AG04450 (cell line): ENCODE results near the gene PSMD6. TPM values are rescaled to one million over a fixed set of nuclear protein-coding genes. Genes with fewer than 3 reads are reported as not detected.

ENCODE experiments used
- CTCF ChIA-PET: fragments of 300-600, 350-600 bp; formaldehyde crosslinking; extraction: SDS; loops from one replicate; lab custom pipeline; 2022; ENCODE audit warnings: antibody characterized with exemption, inconsistent platforms; lab: Charles Lee
- POLR2A ChIA-PET: fragments of 350-600 bp; formaldehyde crosslinking; extraction: SDS; loops from one replicate; lab custom pipeline; 2021; ENCODE audit warnings: antibody characterized with exemption, inconsistent platforms; lab: Yijun Ruan, JAX
- DNase-seq: peaks from one replicate; pipeline ENCODE4 v3.0.0-alpha.2; 2011; ENCODE audit warnings: low read depth, low spot score
- H3K27ac ChIP-seq: one replicate; pipeline ENCODE4 v1.5.1; 2012; ENCODE audit warnings: low read depth, low read length, control low read depth
- H3K27me3 ChIP-seq: one replicate; pipeline ENCODE4 v1.6.0; 2012; ENCODE audit warnings: low read length; ENCODE audit not compliant: control insufficient read depth, insufficient read depth
- H3K4me3 ChIP-seq: 2 replicates; pipeline ENCODE4 v1.5.1; 2011; ENCODE audit warnings: mild to moderate bottlenecking, low read depth, low read length, control low read depth
- H3K9me3 ChIP-seq: 2 replicates; pipeline ENCODE4 v1.5.1; 2012; ENCODE audit warnings: low read length; ENCODE audit not compliant: control insufficient read depth, insufficient read depth
- CTCF ChIP-seq: IDR thresholded peaks from 2 replicates; pipeline ENCODE4 v1.5.1; 2011; ENCODE audit warnings: low read depth, low read length, control low read depth, inconsistent platforms
- polyA plus RNA-seq: library from polyadenylated mRNA; depleted of rRNA; stranded (reverse); fragments of >200 nt; gene quantifications from 2 replicates; pipeline ENCODE4 v1.2.3, GENCODE V29; 2011

The PSMD6 gene
- polyA plus RNA-seq, 1 experiment = 83.6 TPM

- ChIA-PET CTCF (no interaction called here), POLR2A (no interaction called here)
- DNase-seq = no peak
- no peak for TF ChIP-seq CTCF
- no peaks in the 10 kb centered on the region for H3K9me3 ChIP-seq
- no peaks in the 10 kb centered on the region for H3K27me3 ChIP-seq
- H3K4me3 ChIP-seq = no peak overlapping the region
- H3K27ac ChIP-seq = no peak overlapping the region
These were observed 41.5 kb upstream of the PSMD6 start for GRCh38 chr3:64064804-64065203.

GRCh38 chr3:64063983-64064438 lies 40.7 kb upstream of the PSMD6 start:
- TF ChIP-seq CTCF = no peak

DNA sequence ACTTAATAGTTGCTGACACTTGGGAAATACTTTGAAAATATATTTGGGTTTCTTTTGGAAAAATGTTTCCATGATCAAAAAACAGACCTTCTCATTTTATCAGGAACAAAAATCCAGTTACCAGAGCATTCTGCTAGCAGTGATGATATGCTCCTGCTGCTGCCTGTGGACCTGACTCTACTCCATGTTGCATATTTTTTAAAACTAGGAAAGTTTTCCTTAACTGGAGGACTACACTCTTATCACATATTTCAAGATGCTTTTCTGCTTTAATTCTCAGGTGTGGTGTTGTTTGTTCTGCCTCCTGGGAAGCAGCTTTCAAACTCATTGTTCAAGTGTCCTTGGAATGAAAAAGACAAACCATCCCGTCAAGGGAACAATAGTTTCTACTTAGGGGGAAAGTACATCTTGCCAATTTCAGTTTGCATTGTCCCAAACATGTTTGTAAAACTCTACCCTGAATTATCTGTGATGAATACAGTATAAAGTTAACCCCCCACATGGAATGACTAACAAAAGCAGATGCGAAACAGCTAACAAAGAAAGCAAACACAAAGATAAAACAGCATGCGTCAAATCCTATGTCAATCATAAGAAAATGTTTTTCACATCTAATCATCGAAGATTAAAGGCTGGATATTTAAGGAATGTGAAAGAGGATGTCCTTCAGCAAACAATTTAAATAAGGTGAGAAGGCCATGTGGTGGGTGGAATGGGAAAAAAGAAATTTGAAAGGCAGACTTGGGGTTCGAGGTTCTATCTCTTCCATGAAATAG lies 40.1 kb upstream of the PSMD6 start:
- TF ChIP-seq CTCF = no peak
- Histone ChIP-seq H3K9me3 (no peaks in the 10 kb centered on the region), H3K4me3 (no peak overlapping the region), H3K27me3 (no peaks in the 10 kb centered on the region), H3K27ac (no peak overlapping the region)
- POLR2A ChIA-PET = no interaction called here
- no peak for DNase-seq
- CTCF ChIA-PET = no interaction called here

More at GRCh38 chr3:64063983-64064438, 40.7 kb upstream of the PSMD6 start:
- Histone ChIP-seq H3K4me3 (no peak overlapping the region), H3K27me3 (no peaks in the 10 kb centered on the region), H3K9me3 (no peaks in the 10 kb centered on the region), H3K27ac (no peak overlapping the region)
- CTCF ChIA-PET = no interaction called here
- POLR2A ChIA-PET = no interaction called here
- DNase-seq = no peak

- POLR2A ChIA-PET = interaction anchor here (1.0 kb wide), 1 partner anchor 8 kb away, joined by 3 read pairs; no protein-coding TSS in a partner anchor
- DNase-seq = no peak
- Histone ChIP-seq H3K9me3 (no peaks in the 10 kb centered on the region), H3K4me3 (no peak overlapping the region), H3K27me3 (no peaks in the 10 kb centered on the region), H3K27ac (no peak overlapping the region)
- CTCF ChIA-PET = interaction anchor here (0.5 kb wide), 1 partner anchor 273 kb away, joined by 3 read pairs; no protein-coding TSS in a partner anchor
- no peak for TF ChIP-seq CTCF
These were observed 38.3 kb upstream of the PSMD6 start for GRCh38 chr3:64061628-64062027.

- Histone ChIP-seq H3K27ac (no peak overlapping the region), H3K4me3 (no peak overlapping the region), H3K9me3 (no peaks in the 10 kb centered on the region), H3K27me3 (no peaks in the 10 kb centered on the region)
- POLR2A ChIA-PET = no interaction called here
- TF ChIP-seq CTCF = no peak
- CTCF ChIA-PET = interaction anchor here (1.3 to 2.0 kb wide), 2 partner anchors 29 to 425 kb away, joined by 3 to 10 read pairs; no protein-coding TSS in a partner anchor
- no peak for DNase-seq
These were observed 36.3 kb upstream of the PSMD6 start for GRCh38 chr3:64059484-64060175.
